Measurements from ENCODE around the gene ITGA8. TPM values are rescaled to one million over a fixed set of nuclear protein-coding genes. Genes with fewer than 3 reads are reported as not detected.
A peak's percentile ranks its signal among the peaks of the same experiment; 100 is the strongest.
"Not testable (repeated sequence)": the region's sequence is repeated elsewhere in the genome, so short reads cannot be mapped to it uniquely, and the experiment has no call there.

The ITGA8 gene
- total RNA-seq, 1 experiment from 2014 or later, result not detected

- DNase-seq (ENCODE audit: low spot score), result no peak
These were observed 161.6 kb downstream of the ITGA8 start for GRCh38 chr10:15558136-15558535.

DNA sequence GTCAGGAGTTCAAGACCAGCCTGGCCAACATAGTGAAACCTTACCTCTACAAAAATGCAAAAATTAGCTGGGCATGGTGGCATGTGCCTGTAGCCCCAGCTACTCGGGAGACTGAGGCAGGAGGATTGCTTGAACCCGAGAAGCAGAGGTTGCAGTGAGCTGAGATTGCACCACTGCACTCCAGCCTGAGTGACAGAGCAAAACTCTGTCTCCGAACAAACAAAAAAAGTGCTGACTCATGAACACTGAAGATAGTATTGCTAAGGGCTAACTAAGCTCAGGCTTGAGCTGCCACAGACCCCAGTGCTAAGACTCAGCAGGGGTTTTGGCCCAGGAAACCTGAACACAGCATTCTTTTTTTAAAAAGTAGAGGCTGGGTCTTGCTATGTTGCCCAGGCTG lies 162.6 kb downstream of the ITGA8 start:
- not testable (repeated sequence) for DNase-seq (ENCODE audit: low spot score)

DNA sequence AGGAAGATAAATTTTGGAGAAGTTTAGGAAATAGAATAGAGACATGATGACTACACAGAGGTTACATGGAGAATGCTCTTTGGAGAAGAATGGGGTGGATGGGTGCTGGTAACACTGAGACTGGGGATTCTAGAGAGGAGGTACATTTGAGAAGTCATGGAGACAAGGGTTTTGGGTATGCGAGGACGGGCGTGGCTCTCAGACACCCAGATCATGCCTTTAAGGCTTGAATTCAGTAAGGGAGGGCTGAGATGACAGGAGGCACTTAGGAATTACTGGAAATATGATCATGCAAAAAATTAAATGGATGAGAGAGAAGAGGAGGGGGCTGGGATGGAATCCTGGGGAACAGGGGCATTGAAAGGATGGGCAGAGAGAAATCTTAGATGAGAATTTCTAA lies 168.8 kb downstream of the ITGA8 start:
- no peak for DNase-seq (ENCODE audit: low spot score)

- DNase-seq (ENCODE audit: low spot score), result no peak
These were observed 171.4 kb downstream of the ITGA8 start for GRCh38 chr10:15548331-15548730.

DNA sequence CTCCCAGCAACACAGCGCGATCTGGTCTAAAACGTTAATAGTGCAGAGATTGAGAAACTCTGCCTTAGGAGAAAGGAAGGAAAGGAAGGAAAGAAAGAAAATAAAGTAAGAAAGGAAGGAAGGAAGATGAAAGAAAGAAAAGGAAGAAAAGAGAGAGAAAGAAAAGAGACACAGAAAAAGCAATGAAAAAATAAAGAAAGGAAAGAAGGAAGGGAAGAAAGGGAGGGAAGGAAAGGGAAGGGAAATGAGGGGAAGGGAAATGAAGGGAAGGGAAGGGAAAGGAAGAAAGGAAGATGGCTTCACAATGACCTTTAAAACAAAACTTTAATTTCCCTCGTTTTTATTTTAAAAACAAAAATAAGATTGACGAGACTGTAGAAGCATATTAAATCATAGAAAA lies 173.1 kb downstream of the ITGA8 start:
- no peak for DNase-seq (ENCODE audit: low spot score)

GRCh38 chr10:15545884-15546283 lies 173.8 kb downstream of the ITGA8 start:
- DNase-seq (ENCODE audit: low spot score), result no peak

DNA sequence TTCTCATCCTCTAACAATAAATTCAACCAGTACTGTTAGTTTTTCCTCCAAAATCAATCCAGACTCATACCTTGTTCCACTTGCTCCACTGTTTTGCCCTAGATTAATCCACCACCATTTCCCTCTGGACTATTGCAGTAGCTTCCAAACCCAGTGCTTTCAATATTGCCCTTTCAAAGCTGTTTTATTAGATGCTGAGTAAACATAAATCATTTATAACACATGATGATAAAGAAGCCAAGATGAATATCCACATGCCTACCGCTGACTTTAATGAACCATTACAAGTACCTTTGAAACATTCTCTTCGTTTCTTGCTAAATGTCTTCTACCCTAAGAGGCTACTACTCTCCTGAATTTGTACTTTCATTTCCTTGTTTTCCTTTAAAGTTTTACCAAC lies 174.5 kb downstream of the ITGA8 start:
- no peak for DNase-seq (ENCODE audit: low spot score)

- DNase-seq (ENCODE audit: low spot score), result no peak
These were observed 175.7 kb downstream of the ITGA8 start for GRCh38 chr10:15543994-15544393.

- no peak for DNase-seq (ENCODE audit: low spot score)
These were observed 176.9 kb downstream of the ITGA8 start for GRCh38 chr10:15542817-15543216.

- no peak for DNase-seq (ENCODE audit: low spot score)
These were observed 178.3 kb downstream of the ITGA8 start for GRCh38 chr10:15541376-15541775.

- no peak for DNase-seq (ENCODE audit: low spot score)
These were observed 179.0 kb downstream of the ITGA8 start for GRCh38 chr10:15540727-15541126.

- no peak for DNase-seq (ENCODE audit: low spot score)
These were observed 180.5 kb downstream of the ITGA8 start for GRCh38 chr10:15539262-15539661.

DNA sequence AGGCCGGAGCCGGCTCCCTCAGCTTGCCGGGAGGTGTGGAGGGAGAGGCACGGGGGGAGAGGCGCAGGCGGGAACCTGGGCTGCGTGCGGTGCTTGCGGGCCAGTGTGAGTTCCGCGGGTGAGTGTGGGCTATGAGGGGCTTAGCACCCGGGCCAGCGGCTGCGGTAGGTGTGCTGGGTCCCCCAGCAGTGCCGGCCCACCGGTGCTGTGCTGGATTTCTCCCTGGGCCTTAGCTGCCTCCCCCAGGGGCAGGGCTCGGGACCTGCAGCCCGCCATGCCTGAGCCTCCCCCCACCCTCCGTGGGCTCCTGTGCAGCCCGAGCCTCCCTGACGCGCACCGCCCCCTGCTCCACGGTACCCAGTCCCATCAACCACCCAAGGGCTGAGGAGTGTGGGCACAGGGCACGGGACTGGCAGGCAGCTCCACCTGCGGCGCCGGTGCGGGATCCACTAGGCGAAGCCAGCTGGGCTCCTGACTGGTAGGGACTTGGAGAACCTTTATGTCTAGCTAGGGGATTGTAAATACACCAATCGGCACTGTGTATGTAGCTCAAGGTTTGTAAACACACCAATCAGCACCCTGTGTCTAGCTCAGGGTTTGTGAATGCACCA lies 184.7 kb downstream of the ITGA8 start:
- DNase-seq (ENCODE audit: low spot score), result not testable (repeated sequence)

DNA sequence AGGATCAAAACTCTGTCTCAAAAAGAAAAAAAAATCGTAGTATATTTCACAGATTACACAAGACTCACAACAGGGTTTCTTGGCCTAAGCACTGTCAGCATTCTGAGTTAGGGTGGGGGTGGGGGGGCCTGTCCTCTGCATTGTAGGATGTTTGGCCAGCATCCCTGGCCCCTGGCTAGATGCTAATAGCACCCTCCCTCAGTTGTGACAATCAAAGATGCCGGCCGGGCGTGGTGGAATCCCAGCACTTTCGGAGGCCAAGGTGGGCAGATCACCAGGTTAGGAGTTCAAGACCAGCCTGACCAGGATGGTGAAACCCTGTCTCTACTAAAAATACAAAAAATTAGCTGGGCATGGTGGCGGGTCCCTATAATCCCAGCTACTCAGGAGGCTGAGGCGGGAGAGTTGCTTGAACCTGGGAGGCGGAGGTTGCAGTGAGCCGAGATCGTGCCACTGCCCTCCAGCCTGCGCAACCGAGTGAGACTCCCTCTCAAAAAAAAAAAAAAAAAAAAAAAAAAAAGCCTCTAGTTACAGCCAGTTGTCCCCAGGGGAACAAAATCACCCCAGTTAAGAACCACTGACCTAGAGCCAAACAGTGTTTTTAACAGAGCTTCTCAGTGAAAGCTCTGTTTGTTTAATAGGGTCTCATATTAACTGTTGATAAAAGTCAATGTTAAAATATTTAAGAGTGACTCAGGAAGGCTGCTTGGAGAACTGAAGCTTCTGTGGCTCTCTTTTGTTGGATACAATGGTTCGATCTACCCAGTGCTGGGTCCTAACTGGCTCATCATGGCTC lies 187.6 kb downstream of the ITGA8 start:
- no peak for DNase-seq (ENCODE audit: low spot score)

- DNase-seq (ENCODE audit: low spot score), result no peak
These were observed 190.9 kb downstream of the ITGA8 start for GRCh38 chr10:15528859-15529239.

GRCh38 chr10:15526754-15527153 lies 193.0 kb downstream of the ITGA8 start:
- no peak for DNase-seq (ENCODE audit: low spot score)

DNA sequence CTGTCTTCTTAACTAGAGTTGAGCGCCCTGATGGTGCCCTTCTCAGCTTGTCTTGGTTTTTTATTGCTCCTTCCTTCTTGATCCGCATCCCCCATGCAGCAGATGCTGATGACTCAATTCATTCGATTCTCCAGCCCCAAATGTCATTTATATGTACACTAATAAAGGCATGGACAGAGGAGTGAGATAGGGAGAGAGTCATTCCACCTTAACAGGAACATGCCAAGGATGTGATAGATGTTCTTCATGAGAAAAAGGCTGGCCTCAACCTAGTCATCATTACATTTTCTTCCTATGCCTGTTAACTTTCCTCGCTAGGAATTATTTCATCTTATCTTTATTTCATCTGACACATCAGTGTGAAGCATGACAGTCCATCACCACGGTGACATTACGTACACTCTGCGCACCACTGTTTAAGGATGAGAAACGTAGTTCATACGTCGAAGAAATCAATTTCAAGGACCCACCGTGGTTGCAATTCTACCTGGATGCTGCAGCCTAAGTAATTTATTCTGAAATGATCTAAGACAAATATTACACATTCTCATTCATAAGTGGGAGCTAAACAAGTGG lies 198.3 kb downstream of the ITGA8 start:
- no peak for DNase-seq (ENCODE audit: low spot score)

DNA sequence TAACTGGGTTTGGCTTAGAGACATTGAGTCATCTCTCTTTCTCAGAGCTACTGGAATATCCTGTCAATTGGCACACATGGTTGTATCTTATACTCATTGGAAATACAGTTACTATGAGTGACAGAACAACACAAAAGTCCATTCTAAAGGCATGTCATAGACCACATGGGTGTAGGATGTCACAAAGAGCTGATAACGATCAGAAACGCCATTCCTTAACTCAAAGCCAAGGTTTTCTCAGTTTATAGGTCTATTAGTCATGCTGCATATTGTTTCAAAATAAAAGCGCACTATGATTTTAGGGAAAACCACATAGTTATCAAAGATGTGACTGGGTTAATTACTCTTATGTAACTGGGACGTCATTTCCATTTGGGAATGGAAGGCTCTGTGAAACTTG lies 201.5 kb downstream of the ITGA8 start:
- DNase-seq (ENCODE audit: low spot score), result peak; percentile 38

GRCh38 chr10:15516256-15517085 lies 203.3 kb downstream of the ITGA8 start:
- no peak for DNase-seq (ENCODE audit: low spot score)

GRCh38 chr10:15515202-15515601 lies 204.5 kb downstream of the ITGA8 start:
- no peak for DNase-seq (ENCODE audit: low spot score)

DNA sequence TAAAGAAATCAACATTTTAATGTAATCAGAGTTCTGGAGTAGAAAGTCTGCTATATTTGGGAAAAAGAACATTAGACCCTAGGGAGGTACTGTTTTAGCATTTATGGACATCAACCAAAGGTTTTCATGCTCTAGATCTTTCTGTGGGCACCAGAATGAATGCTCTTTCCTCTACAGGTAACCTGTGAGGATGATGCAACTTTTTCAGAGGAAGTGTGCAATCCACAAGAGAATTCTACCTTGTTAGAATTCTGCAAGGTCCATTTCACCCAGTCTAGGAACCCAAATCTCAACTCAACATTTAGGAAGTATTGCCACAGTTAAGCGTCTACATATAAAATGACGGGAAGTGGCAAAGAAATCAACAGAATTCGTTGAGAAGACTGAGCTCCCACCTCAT lies 208.8 kb downstream of the ITGA8 start:
- no peak for DNase-seq (ENCODE audit: low spot score)

- no peak for DNase-seq (ENCODE audit: low spot score)
These were observed 214.4 kb downstream of the ITGA8 start for GRCh38 chr10:15505329-15505728.
